ENCODE results near the gene PSD2. TPM values are rescaled to one million over a fixed set of nuclear protein-coding genes. Genes with fewer than 3 reads are reported as not detected.

PSD2 gene
- total and polyA plus RNA-seq, 10 of the 15 experiments (the other 5 are each of a cell fraction or from before 2014, with no cell fraction given) = 0.02 to 0.14 (median 0.03) TPM; not detected in 5

- TF ChIP-seq MLLT1 (IDR thresholded peaks at IDR 0.05) = no peak
- no peak for TF ChIP-seq FOXM1 (IDR thresholded peaks at IDR 0.05; ENCODE audit: low read depth, low read length)
- no peak for TF ChIP-seq YBX1 (IDR thresholded peaks at IDR 0.05)
- TF ChIP-seq PKNOX1 (IDR thresholded peaks at IDR 0.05) = no peak
- no peak for TF ChIP-seq TAF1 (IDR thresholded peaks at IDR 0.05; ENCODE audit: borderline replicate concordance, low read depth, low read length)
Measured at GRCh38 chr5:139814704-139815280, 19.2 kb downstream of the PSD2 start (continued).

- DNase-seq (ENCODE audit: low read depth, low spot score) (no peak), ATAC-seq (no peak), FAIRE-seq (no peak)
- H3K4me2 ChIP-seq (ENCODE audit: control insufficient read depth, insufficient read depth) = no peak overlapping the region
- peaks cover 2 to 4% of the 10 kb centered on the region in 2 experiments; a peak in 3 of 4 replicates for H3K27me3 ChIP-seq (replicated peaks in 1 of 2; ENCODE audit: control insufficient read depth in 2 of 2, insufficient read depth in 2 of 2, low read length in 1 of 2)
- H3K79me2 ChIP-seq (ENCODE audit: control insufficient read depth, insufficient read depth, low read length) = no peaks in the 10 kb centered on the region
- SMC1A ChIA-PET (ENCODE audit: uncharacterized antibody, unreplicated experiment) = no interaction called here
- TF ChIP-seq MEF2B (IDR thresholded peaks at IDR 0.05; ENCODE audit: partially characterized antibody, poor library complexity, severe bottlenecking) (no peak), ETV6 (conservative IDR thresholded peaks at IDR 0.05 in 1 of 2, IDR thresholded peaks at IDR 0.05 in 1 of 2; ENCODE audit: borderline replicate concordance in 1 of 2, low read depth in 1 of 2) (no peak), PBX3 (IDR thresholded peaks at IDR 0.05; ENCODE audit: insufficient replicate concordance, low read depth, low read length) (no peak), ZNF24 (IDR thresholded peaks at IDR 0.05) (no peak), BCL3 (IDR thresholded peaks at IDR 0.05; ENCODE audit: borderline replicate concordance, insufficient read depth, low read depth, low read length, poor library complexity, severe bottlenecking) (no peak), HDAC6 (IDR thresholded peaks at IDR 0.05; ENCODE audit: unreplicated experiment) (no peak), MXI1 (IDR thresholded peaks at IDR 0.05; ENCODE audit: low read depth, low read length) (no peak)
- H3K4me3 ChIP-seq = no peak overlapping the region
- in situ Hi-C loops (cut with MboI) (no loop called here), intact Hi-C loops (cut with micrococcal nuclease; ENCODE audit: unreplicated experiment) (no loop called here)
- no peak overlapping the region for H3K27ac ChIP-seq (ENCODE audit: control insufficient read depth, insufficient read depth)
- RAD21 ChIA-PET (ENCODE audit: unreplicated experiment) = no interaction called here
- CTCF ChIA-PET = no interaction called here
- no peaks in the 10 kb centered on the region for H4K20me1 ChIP-seq (ENCODE audit: control insufficient read depth, insufficient read depth)
- 33% methylated on average over 12 of the region's 12 CpGs for WGBS (ENCODE audit: insufficient coverage, insufficient replicate concordance, low lambda C conversion rate, missing lambda C conversion rate)
- no peaks in the 10 kb centered on the region; the same call in 2 of the 3 replicates for H3K9me3 ChIP-seq (replicated peaks; ENCODE audit: control insufficient read depth, insufficient read depth, low read length)
- no peaks in the 10 kb centered on the region for H3K4me1 ChIP-seq (ENCODE audit: control insufficient read depth, insufficient read depth, low read length)
- POLR2A ChIA-PET = no interaction called here
- no peak overlapping the region for H3K9ac ChIP-seq (ENCODE audit: control insufficient read depth, insufficient read depth, low read length)
- no peak overlapping the region for H2AFZ ChIP-seq (ENCODE audit: control insufficient read depth, low read depth, low read length)
- H3K36me3 ChIP-seq (ENCODE audit: control insufficient read depth in 2 of 2, insufficient read depth in 2 of 2, low read length in 1 of 2) = no peaks in the 10 kb centered on the region
- BruUV-seq (replicated peaks) = no TSS peak
Measured at GRCh38 chr5:139816566-139816965, 21.0 kb downstream of the PSD2 start.

Data from GM12878 (cell line).